ENCODE measurements around the gene ROR2.

The ROR2 gene

GRCh38 chr9:91775011-91775707, 174.9 kb downstream of the ROR2 start:
- no peak overlapping the region for H3K4me3 ChIP-seq (ENCODE audit: low read length)
- peak; percentile 62 for DNase-seq (ENCODE audit: low read depth)
- H3K27me3 ChIP-seq (replicated peaks; ENCODE audit: control insufficient read depth, insufficient read depth, low read length): no peaks in the 10 kb centered on the region
- H3K9ac ChIP-seq (ENCODE audit: low read length): no peak overlapping the region
- peaks cover 46% of the 10 kb centered on the region for H3K4me1 ChIP-seq (ENCODE audit: control insufficient read depth, insufficient read depth, low read length)
- no peaks in the 10 kb centered on the region for H3K36me3 ChIP-seq (ENCODE audit: control insufficient read depth, insufficient read depth, low read length, severe bottlenecking)
- H3K9me3 ChIP-seq (ENCODE audit: control insufficient read depth, low read length): no peaks in the 10 kb centered on the region

- no peak overlapping the region for H3K9ac ChIP-seq (ENCODE audit: low read length)
- no peaks in the 10 kb centered on the region for H3K36me3 ChIP-seq (ENCODE audit: control insufficient read depth, insufficient read depth, low read length, severe bottlenecking)
- H3K9me3 ChIP-seq (ENCODE audit: control insufficient read depth, low read length): no peaks in the 10 kb centered on the region
- H3K27me3 ChIP-seq (replicated peaks; ENCODE audit: control insufficient read depth, insufficient read depth, low read length): no peaks in the 10 kb centered on the region
- DNase-seq (ENCODE audit: low read depth): no peak
- peaks cover 45% of the 10 kb centered on the region for H3K4me1 ChIP-seq (ENCODE audit: control insufficient read depth, insufficient read depth, low read length)
- H3K4me3 ChIP-seq (ENCODE audit: low read length): no peak overlapping the region
Measured at GRCh38 chr9:91773156-91773555, 176.9 kb downstream of the ROR2 start.

- H3K4me1 ChIP-seq (ENCODE audit: control insufficient read depth, insufficient read depth, low read length): peaks cover 32% of the 10 kb centered on the region
- H3K9ac ChIP-seq (ENCODE audit: low read length): peak overlapping the region; percentile 41
- H3K4me3 ChIP-seq (ENCODE audit: low read length): no peak overlapping the region
- H3K36me3 ChIP-seq (ENCODE audit: control insufficient read depth, insufficient read depth, low read length, severe bottlenecking): no peaks in the 10 kb centered on the region
- H3K27me3 ChIP-seq (replicated peaks; ENCODE audit: control insufficient read depth, insufficient read depth, low read length): no peaks in the 10 kb centered on the region
- no peaks in the 10 kb centered on the region for H3K9me3 ChIP-seq (ENCODE audit: control insufficient read depth, low read length)
- no peak for DNase-seq (ENCODE audit: low read depth)
Measured at GRCh38 chr9:91771864-91772263, 178.2 kb downstream of the ROR2 start.

GRCh38 chr9:91771027-91771426, 179.0 kb downstream of the ROR2 start:
- no peaks in the 10 kb centered on the region for H3K27me3 ChIP-seq (replicated peaks; ENCODE audit: control insufficient read depth, insufficient read depth, low read length)
- H3K36me3 ChIP-seq (ENCODE audit: control insufficient read depth, insufficient read depth, low read length, severe bottlenecking): no peaks in the 10 kb centered on the region
- H3K4me3 ChIP-seq (ENCODE audit: low read length): peak overlapping the region; percentile 42
- peak overlapping the region; percentile 62 for H3K9ac ChIP-seq (ENCODE audit: low read length)
- no peaks in the 10 kb centered on the region for H3K9me3 ChIP-seq (ENCODE audit: control insufficient read depth, low read length)
- peak; percentile 94 for DNase-seq (ENCODE audit: low read depth)
- H3K4me1 ChIP-seq (ENCODE audit: control insufficient read depth, insufficient read depth, low read length): peaks cover 23% of the 10 kb centered on the region

- Histone ChIP-seq H3K4me3 (ENCODE audit: low read length) (peak overlapping the region; percentile 42), H3K27me3 (replicated peaks; ENCODE audit: control insufficient read depth, insufficient read depth, low read length) (no peaks in the 10 kb centered on the region), H3K4me1 (ENCODE audit: control insufficient read depth, insufficient read depth, low read length) (peaks cover 18% of the 10 kb centered on the region), H3K36me3 (ENCODE audit: control insufficient read depth, insufficient read depth, low read length, severe bottlenecking) (no peaks in the 10 kb centered on the region), H3K9me3 (ENCODE audit: control insufficient read depth, low read length) (no peaks in the 10 kb centered on the region), H3K9ac (ENCODE audit: low read length) (peak overlapping the region; percentile 62)
- no peak for DNase-seq (ENCODE audit: low read depth)
Measured at GRCh38 chr9:91770229-91770628, 179.8 kb downstream of the ROR2 start.

- Histone ChIP-seq H3K9ac (ENCODE audit: low read length) (no peak overlapping the region), H3K9me3 (ENCODE audit: control insufficient read depth, low read length) (peaks cover 4% of the 10 kb centered on the region), H3K4me1 (ENCODE audit: control insufficient read depth, insufficient read depth, low read length) (peaks cover 18% of the 10 kb centered on the region), H3K27me3 (replicated peaks; ENCODE audit: control insufficient read depth, insufficient read depth, low read length) (no peaks in the 10 kb centered on the region), H3K4me3 (ENCODE audit: low read length) (no peak overlapping the region), H3K36me3 (ENCODE audit: control insufficient read depth, insufficient read depth, low read length, severe bottlenecking) (no peaks in the 10 kb centered on the region)
- DNase-seq (ENCODE audit: low read depth): no peak
Measured at GRCh38 chr9:91768977-91769916, 180.8 kb downstream of the ROR2 start.

GRCh38 chr9:91768507-91768906, 181.5 kb downstream of the ROR2 start:
- peaks cover 18% of the 10 kb centered on the region for H3K4me1 ChIP-seq (ENCODE audit: control insufficient read depth, insufficient read depth, low read length)
- no peak overlapping the region for H3K4me3 ChIP-seq (ENCODE audit: low read length)
- no peaks in the 10 kb centered on the region for H3K36me3 ChIP-seq (ENCODE audit: control insufficient read depth, insufficient read depth, low read length, severe bottlenecking)
- H3K27me3 ChIP-seq (replicated peaks; ENCODE audit: control insufficient read depth, insufficient read depth, low read length): no peaks in the 10 kb centered on the region
- peaks cover 4% of the 10 kb centered on the region for H3K9me3 ChIP-seq (ENCODE audit: control insufficient read depth, low read length)
- DNase-seq (ENCODE audit: low read depth): no peak
- no peak overlapping the region for H3K9ac ChIP-seq (ENCODE audit: low read length)

- DNase-seq (ENCODE audit: low read depth): no peak
- peaks cover 11% of the 10 kb centered on the region for H3K4me1 ChIP-seq (ENCODE audit: control insufficient read depth, insufficient read depth, low read length)
- peaks cover 8% of the 10 kb centered on the region for H3K9me3 ChIP-seq (ENCODE audit: control insufficient read depth, low read length)
- no peaks in the 10 kb centered on the region for H3K36me3 ChIP-seq (ENCODE audit: control insufficient read depth, insufficient read depth, low read length, severe bottlenecking)
- no peak overlapping the region for H3K4me3 ChIP-seq (ENCODE audit: low read length)
- H3K9ac ChIP-seq (ENCODE audit: low read length): no peak overlapping the region
- no peaks in the 10 kb centered on the region for H3K27me3 ChIP-seq (replicated peaks; ENCODE audit: control insufficient read depth, insufficient read depth, low read length)
Measured at GRCh38 chr9:91766315-91767069, 183.5 kb downstream of the ROR2 start.

GRCh38 chr9:91765296-91765695, 184.7 kb downstream of the ROR2 start:
- no peaks in the 10 kb centered on the region for H3K27me3 ChIP-seq (replicated peaks; ENCODE audit: control insufficient read depth, insufficient read depth, low read length)
- no peak for DNase-seq (ENCODE audit: low read depth)
- no peaks in the 10 kb centered on the region for H3K4me1 ChIP-seq (ENCODE audit: control insufficient read depth, insufficient read depth, low read length)

GRCh38 chr9:91764661-91765060, 185.4 kb downstream of the ROR2 start:
- H3K27me3 ChIP-seq (replicated peaks; ENCODE audit: control insufficient read depth, insufficient read depth, low read length): no peaks in the 10 kb centered on the region
- no peak overlapping the region for H3K9ac ChIP-seq (ENCODE audit: low read length)
- peaks cover 8% of the 10 kb centered on the region for H3K9me3 ChIP-seq (ENCODE audit: control insufficient read depth, low read length)
- no peaks in the 10 kb centered on the region for H3K4me1 ChIP-seq (ENCODE audit: control insufficient read depth, insufficient read depth, low read length)
- no peaks in the 10 kb centered on the region for H3K36me3 ChIP-seq (ENCODE audit: control insufficient read depth, insufficient read depth, low read length, severe bottlenecking)
- DNase-seq (ENCODE audit: low read depth): no peak
- no peak overlapping the region for H3K4me3 ChIP-seq (ENCODE audit: low read length)

More at GRCh38 chr9:91765296-91765695, 184.7 kb downstream of the ROR2 start:
- H3K4me3 ChIP-seq (ENCODE audit: low read length): no peak overlapping the region
- peaks cover 8% of the 10 kb centered on the region for H3K9me3 ChIP-seq (ENCODE audit: control insufficient read depth, low read length)
- no peak overlapping the region for H3K9ac ChIP-seq (ENCODE audit: low read length)
- H3K36me3 ChIP-seq (ENCODE audit: control insufficient read depth, insufficient read depth, low read length, severe bottlenecking): no peaks in the 10 kb centered on the region

GRCh38 chr9:91761362-91761761, 188.7 kb downstream of the ROR2 start:
- H3K36me3 ChIP-seq (ENCODE audit: control insufficient read depth, insufficient read depth, low read length, severe bottlenecking): no peaks in the 10 kb centered on the region
- no peaks in the 10 kb centered on the region for H3K4me1 ChIP-seq (ENCODE audit: control insufficient read depth, insufficient read depth, low read length)
- no peaks in the 10 kb centered on the region for H3K27me3 ChIP-seq (replicated peaks; ENCODE audit: control insufficient read depth, insufficient read depth, low read length)
- H3K4me3 ChIP-seq (ENCODE audit: low read length): no peak overlapping the region
- H3K9me3 ChIP-seq (ENCODE audit: control insufficient read depth, low read length): peaks cover 8% of the 10 kb centered on the region
- DNase-seq (ENCODE audit: low read depth): no peak
- H3K9ac ChIP-seq (ENCODE audit: low read length): no peak overlapping the region

Data from adipocyte (in vitro differentiated cells).